ENCODE data around the gene RIPOR1. TPM values are rescaled to one million over a fixed set of nuclear protein-coding genes. Genes with fewer than 3 reads are reported as not detected.

RIPOR1 gene
- total and polyA plus RNA-seq, 2 experiments from 2014 or later: 27.8 to 91.6 TPM

DNA sequence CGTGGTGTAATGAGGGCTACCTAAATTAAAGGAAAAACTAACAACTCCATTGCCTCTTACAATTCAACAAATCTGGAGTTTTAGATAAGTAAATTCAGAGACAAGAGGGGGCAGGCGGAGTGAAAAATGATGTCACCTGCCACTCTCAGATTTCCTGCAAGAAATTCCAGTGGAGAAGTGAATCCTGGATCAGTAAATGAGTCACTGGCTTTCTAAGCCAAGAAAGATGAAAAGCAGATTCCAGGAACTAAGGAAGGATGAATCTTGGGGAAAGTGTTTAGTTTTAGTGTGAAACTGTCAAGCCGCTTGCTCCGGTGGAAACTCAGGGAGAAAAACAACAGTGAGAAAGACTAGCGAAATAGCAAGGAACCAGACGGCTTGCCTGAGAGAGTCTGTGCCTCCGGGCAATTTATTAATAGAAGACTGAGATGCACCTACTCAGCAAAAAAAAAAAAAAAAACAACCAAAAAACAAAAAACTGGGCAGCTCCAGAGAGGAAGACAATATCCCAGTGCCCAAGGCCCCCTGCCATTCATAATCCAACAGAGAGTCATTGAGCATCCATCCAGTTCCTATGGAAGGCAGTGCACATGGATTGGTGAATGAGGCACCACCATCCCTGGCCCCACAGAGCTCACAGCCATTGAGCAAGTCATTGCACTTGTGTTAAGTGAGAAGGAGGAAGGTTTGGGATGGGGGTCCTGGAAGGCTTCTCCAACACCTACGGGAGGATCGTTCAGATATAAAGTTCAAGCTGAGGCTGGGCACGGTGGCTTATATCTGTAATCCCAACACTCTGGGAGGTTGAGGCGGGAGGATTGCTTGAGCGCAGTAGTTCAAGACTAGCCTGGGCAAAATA is 12.1 kb upstream of the RIPOR1 start:
- Histone ChIP-seq H3K9me3 (ENCODE audit: low read depth) (no peaks in the 10 kb centered on the region), H3K27ac (peak overlapping the region; percentile 22), H2AFZ (0 out of 2 replicates have a peak overlapping the region, but pooled peaks have one; percentile 4), H3K4me1 (ENCODE audit: insufficient read depth) (peaks cover 12% of the 10 kb centered on the region), H3F3A (ENCODE audit: insufficient read depth) (peaks cover 18% of the 10 kb centered on the region; the same call in 1 of the 2 replicates), H3K36me3 (ENCODE audit: low read depth) (no peaks in the 10 kb centered on the region), H3K9me2 (ENCODE audit: insufficient read depth) (no peaks in the 10 kb centered on the region), H3K27me3 (replicated peaks; ENCODE audit: insufficient read depth) (no peaks in the 10 kb centered on the region), H3K4me2 (ENCODE audit: unreplicated experiment) (peak overlapping the region; percentile 57), H4K20me1 (ENCODE audit: insufficient read depth) (no peaks in the 10 kb centered on the region), H3K4me3 (peak overlapping the region; percentile 33; the same call in 1 of the 2 replicates), H3K9ac (peak overlapping the region; percentile 35; the same call in 1 of the 2 replicates), H3K79me2 (ENCODE audit: insufficient read depth) (no peaks in the 10 kb centered on the region)
- in situ Hi-C loops (cut with MboI): no loop called here
- WGBS, 2 experiments (ENCODE audit: low coverage in 1 of 2, low lambda C conversion rate in 2 of 2, missing lambda C conversion rate in 2 of 2): 52 to 56% methylated on average over 12 of the region's 12 CpGs
- no peak for TF ChIP-seq EZH2phosphoT487 (IDR thresholded peaks at IDR 0.05; ENCODE audit: insufficient read depth, low read depth)
- no peak for TF ChIP-seq EZH2 (IDR thresholded peaks at IDR 0.05; ENCODE audit: insufficient read depth, poor library complexity, severe bottlenecking)
- peak; percentile 73 for DNase-seq

DNA sequence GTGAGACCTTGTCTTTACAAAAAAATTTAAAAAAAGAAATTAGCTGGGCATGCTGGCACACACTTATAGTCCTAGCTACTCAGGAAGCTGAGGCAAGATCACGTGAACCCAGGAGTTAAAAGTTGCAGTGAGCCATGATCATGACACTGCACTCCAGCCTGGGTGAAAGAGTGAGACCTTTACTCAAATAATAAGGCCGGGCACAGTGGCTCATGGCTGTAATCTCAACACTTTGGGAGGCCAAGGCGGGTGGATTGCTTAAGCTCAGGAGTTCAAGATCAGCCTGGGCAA is 11.5 kb upstream of the RIPOR1 start:
- Histone ChIP-seq H3K9me3 (ENCODE audit: low read depth) (no peaks in the 10 kb centered on the region), H3K36me3 (ENCODE audit: low read depth) (no peaks in the 10 kb centered on the region), H3K4me1 (ENCODE audit: insufficient read depth) (peaks cover 12% of the 10 kb centered on the region), H3F3A (ENCODE audit: insufficient read depth) (peaks cover 18% of the 10 kb centered on the region; the same call in 1 of the 2 replicates), H3K9me2 (ENCODE audit: insufficient read depth) (no peaks in the 10 kb centered on the region), H3K27ac (no peak overlapping the region), H2AFZ (no peak overlapping the region), H3K4me3 (no peak overlapping the region), H3K9ac (no peak overlapping the region), H3K4me2 (ENCODE audit: unreplicated experiment) (no peak overlapping the region), H4K20me1 (ENCODE audit: insufficient read depth) (no peaks in the 10 kb centered on the region), H3K79me2 (ENCODE audit: insufficient read depth) (no peaks in the 10 kb centered on the region), H3K27me3 (replicated peaks; ENCODE audit: insufficient read depth) (no peaks in the 10 kb centered on the region)
- in situ Hi-C loops (cut with MboI): no loop called here
- no peak for DNase-seq
- 80 to 82% methylated on average over 3 of the region's 3 CpGs for WGBS, 2 experiments (ENCODE audit: low coverage in 1 of 2, low lambda C conversion rate in 2 of 2, missing lambda C conversion rate in 2 of 2)
- TF ChIP-seq EZH2 (IDR thresholded peaks at IDR 0.05; ENCODE audit: insufficient read depth, poor library complexity, severe bottlenecking) (no peak), EZH2phosphoT487 (IDR thresholded peaks at IDR 0.05; ENCODE audit: insufficient read depth, low read depth) (no peak)

DNA sequence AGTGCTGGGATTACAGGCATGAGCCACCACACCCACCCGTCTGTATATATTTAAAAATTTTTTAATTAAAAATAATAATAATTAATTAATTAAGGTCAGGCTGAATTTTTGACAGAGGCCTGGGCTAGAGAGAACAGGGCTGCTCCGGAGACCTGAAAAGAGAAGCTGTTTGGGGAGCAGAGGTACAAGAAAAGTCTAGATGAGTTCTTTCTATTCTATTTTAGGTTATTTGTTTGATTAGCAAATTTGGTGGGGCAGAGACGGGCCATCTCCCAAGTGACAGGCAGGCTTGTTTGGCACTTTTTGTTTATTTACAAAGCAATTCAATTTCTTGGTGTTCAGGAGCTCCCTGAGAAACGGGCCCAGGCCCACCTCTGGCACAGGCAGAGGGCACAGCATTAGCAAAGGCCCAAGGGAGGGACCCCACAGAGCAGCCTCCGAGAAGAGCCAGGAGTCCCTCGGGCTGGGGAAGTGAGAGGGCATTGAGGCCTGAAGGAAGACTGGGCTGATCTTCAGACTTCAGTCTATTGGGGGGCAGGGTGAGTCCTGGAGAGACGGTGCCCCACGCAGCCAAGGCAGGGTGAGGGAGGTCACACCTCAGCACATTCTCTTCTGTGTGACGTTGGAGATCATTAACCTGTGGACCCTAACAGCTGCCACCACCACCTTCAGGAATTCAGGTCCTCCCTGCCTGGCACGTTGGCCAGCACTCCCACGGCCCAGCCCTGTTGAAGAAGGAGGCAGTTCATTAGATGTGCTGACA is 10.8 kb upstream of the RIPOR1 start:
- H3K9me2 ChIP-seq (ENCODE audit: insufficient read depth): no peaks in the 10 kb centered on the region
- H3K27me3 ChIP-seq (replicated peaks; ENCODE audit: insufficient read depth): no peaks in the 10 kb centered on the region
- no peaks in the 10 kb centered on the region for H3K36me3 ChIP-seq (ENCODE audit: low read depth)
- no peak overlapping the region for H2AFZ ChIP-seq
- no peaks in the 10 kb centered on the region for H3K79me2 ChIP-seq (ENCODE audit: insufficient read depth)
- H3K4me2 ChIP-seq (ENCODE audit: unreplicated experiment): no peak overlapping the region
- no peak for DNase-seq
- no peak for TF ChIP-seq EZH2phosphoT487 (IDR thresholded peaks at IDR 0.05; ENCODE audit: insufficient read depth, low read depth)
- no peak for TF ChIP-seq EZH2 (IDR thresholded peaks at IDR 0.05; ENCODE audit: insufficient read depth, poor library complexity, severe bottlenecking)
- no peak overlapping the region for H3K4me3 ChIP-seq
- in situ Hi-C loops (cut with MboI): no loop called here
- H3K9me3 ChIP-seq (ENCODE audit: low read depth): no peaks in the 10 kb centered on the region
- H3F3A ChIP-seq (ENCODE audit: insufficient read depth): peaks cover 18% of the 10 kb centered on the region; the same call in 1 of the 2 replicates
- WGBS, 2 experiments (ENCODE audit: low coverage in 1 of 2, low lambda C conversion rate in 2 of 2, missing lambda C conversion rate in 2 of 2): 63 to 64% methylated on average over 11 of the region's 11 CpGs
- no peaks in the 10 kb centered on the region for H4K20me1 ChIP-seq (ENCODE audit: insufficient read depth)
- peaks cover 12% of the 10 kb centered on the region for H3K4me1 ChIP-seq (ENCODE audit: insufficient read depth)
- no peak overlapping the region for H3K9ac ChIP-seq
- H3K27ac ChIP-seq: no peak overlapping the region

DNA sequence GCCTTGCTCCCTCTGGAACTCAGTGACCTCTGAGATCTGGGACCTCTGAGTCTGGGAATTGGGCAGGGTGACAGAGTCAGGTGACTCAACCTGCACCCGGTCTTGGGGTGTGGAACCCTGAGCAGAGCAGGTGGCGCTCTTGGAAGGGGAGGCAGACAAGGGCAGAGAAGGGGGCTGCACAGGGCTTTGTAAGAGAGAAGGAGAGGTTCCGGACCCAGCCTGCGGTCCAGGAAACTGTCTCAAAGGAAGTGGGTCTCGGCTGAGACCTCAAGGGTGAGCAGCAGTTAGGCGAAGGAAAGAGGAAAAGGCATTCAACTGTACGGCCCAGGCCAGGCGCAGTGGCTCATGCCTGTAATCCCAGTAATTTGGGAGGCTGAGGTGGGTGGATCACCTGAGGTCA is 10.0 kb upstream of the RIPOR1 start:
- H2AFZ ChIP-seq: no peak overlapping the region
- H4K20me1 ChIP-seq (ENCODE audit: insufficient read depth): no peaks in the 10 kb centered on the region
- no peak overlapping the region for H3K4me2 ChIP-seq (ENCODE audit: unreplicated experiment)
- H3K27me3 ChIP-seq (replicated peaks; ENCODE audit: insufficient read depth): no peaks in the 10 kb centered on the region
- no peak overlapping the region for H3K9ac ChIP-seq
- H3K4me1 ChIP-seq (ENCODE audit: insufficient read depth): peaks cover 12% of the 10 kb centered on the region
- peaks cover 18% of the 10 kb centered on the region; the same call in 1 of the 2 replicates for H3F3A ChIP-seq (ENCODE audit: insufficient read depth)
- DNase-seq: no peak
- no peaks in the 10 kb centered on the region for H3K36me3 ChIP-seq (ENCODE audit: low read depth)
- no peak overlapping the region for H3K4me3 ChIP-seq
- H3K79me2 ChIP-seq (ENCODE audit: insufficient read depth): no peaks in the 10 kb centered on the region
- H3K9me2 ChIP-seq (ENCODE audit: insufficient read depth): no peaks in the 10 kb centered on the region
- H3K27ac ChIP-seq: no peak overlapping the region
- TF ChIP-seq EZH2phosphoT487 (IDR thresholded peaks at IDR 0.05; ENCODE audit: insufficient read depth, low read depth): no peak
- TF ChIP-seq EZH2 (IDR thresholded peaks at IDR 0.05; ENCODE audit: insufficient read depth, poor library complexity, severe bottlenecking): no peak
- H3K9me3 ChIP-seq (ENCODE audit: low read depth): no peaks in the 10 kb centered on the region
- in situ Hi-C loops (cut with MboI): no loop called here
- 81 to 91% methylated on average over 5 to 8 of the region's 8 CpGs for WGBS, 2 experiments (ENCODE audit: low coverage in 1 of 2, low lambda C conversion rate in 2 of 2, missing lambda C conversion rate in 2 of 2)

Data from GM23248 (cell line).